K562 (cell line): ENCODE results near the gene DDX54. TPM values are rescaled to one million over a fixed set of nuclear protein-coding genes. Genes with fewer than 3 reads are reported as not detected.
A peak's percentile ranks its signal among the peaks of the same experiment; 100 is the strongest.

Source experiments
- ATF2 ChIP-seq: sonication (generic); formaldehyde crosslinking; IDR thresholded peaks from 2 replicates; pipeline ENCODE4 v1.8.1; 2022; ENCODE audit warnings: missing genetic modification reagents
- BRF1 ChIP-seq: IDR thresholded peaks from 3 replicates; pipeline ENCODE4 v1.6.1; 2011; ENCODE audit warnings: borderline replicate concordance, mild to moderate bottlenecking; ENCODE audit not compliant: insufficient read length; ENCODE audit errors: extremely low read depth
- FOXK1 ChIP-seq: sonication (generic); formaldehyde crosslinking; IDR thresholded peaks from 2 replicates; pipeline ENCODE4 v1.8.0; 2022; ENCODE audit warnings: missing genetic modification reagents, mild to moderate bottlenecking, borderline replicate concordance
- FOXK2 ChIP-seq, 2 experiments: fragments of 450-650 bp; IDR thresholded peaks in 1 of 2; conservative IDR thresholded peaks in 1 of 2; 2 replicates each; pipeline ENCODE4 v1.6.1; 2016; ENCODE audit warnings: low read depth in 2 of 2, mild to moderate bottlenecking in 1 of 2
- MED1 ChIP-seq: sonication (generic); formaldehyde crosslinking; IDR thresholded peaks from 2 replicates; pipeline ENCODE4 v1.8.1; 2023; ENCODE audit warnings: missing genetic modification reagents, borderline replicate concordance
- MITF ChIP-seq: IDR thresholded peaks from 2 replicates; pipeline ENCODE4 v1.6.1; 2014; ENCODE audit warnings: antibody characterized with exemption
- OTX1 ChIP-seq: fragments of 450-650 bp; formaldehyde crosslinking; IDR thresholded peaks from 2 replicates; pipeline ENCODE4 v1.4.0; 2022; ENCODE audit warnings: mild to moderate bottlenecking
- PCBP2 ChIP-seq: fragments of 200-400 bp; formaldehyde crosslinking; IDR thresholded peaks from 2 replicates; pipeline ENCODE4 v1.6.1; 2018; ENCODE audit warnings: low read length, low read depth, mild to moderate bottlenecking, moderate library complexity; ENCODE audit not compliant: poor library complexity, severe bottlenecking
- POLR2G ChIP-seq: fragments of 200-400 bp; formaldehyde crosslinking; IDR thresholded peaks from 2 replicates; pipeline ENCODE4 v1.6.1; 2017; ENCODE audit warnings: low read depth, mild to moderate bottlenecking, antibody characterized with exemption, low read length, moderate library complexity
- SMAD2 ChIP-seq: fragments of 150-350 bp; IDR thresholded peaks from 2 replicates; pipeline ENCODE4 v1.6.1; 2014; ENCODE audit warnings: low read depth, mild to moderate bottlenecking, low read length
- SMARCA4 ChIP-seq: fragments of 450-650 bp; IDR thresholded peaks from 2 replicates; pipeline ENCODE4 v1.6.1; 2016
- TCFL5 ChIP-seq: fragments of 250-450 bp; sonication (Bioruptor Pico); conservative IDR thresholded peaks from 2 replicates; pipeline ENCODE4 v1.6.1; 2021; ENCODE audit warnings: mild to moderate bottlenecking, moderate library complexity, matching md5 sums
- ZFP91 ChIP-seq: sonication (generic); formaldehyde crosslinking; IDR thresholded peaks from 2 replicates; pipeline ENCODE4 v1.8.0; 2022; ENCODE audit warnings: mild to moderate bottlenecking, missing genetic modification reagents
- ZMIZ1 ChIP-seq, 2 experiments: fragments of 150-350 bp in 1 of 2; IDR thresholded peaks; 2 replicates each; pipeline ENCODE4 v1.6.1; 2012 to 2016; ENCODE audit warnings: low read depth in 2 of 2, low read length in 2 of 2, mild to moderate bottlenecking in 1 of 2, moderate library complexity in 1 of 2
- ZNF253 ChIP-seq: fragments of 250-450 bp; sonication (Bioruptor Pico); conservative IDR thresholded peaks from 2 replicates; pipeline ENCODE4 v1.6.1; 2021; ENCODE audit warnings: mild to moderate bottlenecking
- ZNF445 ChIP-seq: fragments of 250-450 bp; sonication (Bioruptor Pico); IDR thresholded peaks from 2 replicates; pipeline ENCODE4 v1.4.0; 2020; ENCODE audit warnings: low read depth, mild to moderate bottlenecking, moderate library complexity
- polyA plus RNA-seq, 8 experiments: library from polyadenylated mRNA; depleted of rRNA in 4 of 8; stranded (reverse) in 5 of 8; unstranded in 3 of 8; fragments of >200 nt; fragmentation: Nextera tagmentation in 2 of 8; fragmentation: Illumina TruSeq in 1 of 8; extraction: Ambion mirVana in 2 of 8; extraction: Trizol in 1 of 8; gene quantifications; 2 replicates each; pipeline versions ENCODE4 v1.2.1 to v1.2.3, GENCODE V29; 2011 to 2014; ENCODE audit warnings: inconsistent platforms in 1 of 8, missing spikeins in 1 of 8
- total RNA-seq, 7 experiments: library from RNA; depleted of rRNA in 6 of 7; stranded (reverse); fragments of >200 nt in 6 of 7; fragmentation: Illumina TruSeq in 2 of 7; extraction: Trizol in 2 of 7; gene quantifications; 2 replicates each; pipeline versions ENCODE4 v1.2.1 to v1.2.3, GENCODE V29; 2011 to 2021; ENCODE audit warnings: low replicate concordance in 1 of 7

Gene DDX54
- total and polyA plus RNA-seq, 9 of the 15 experiments (the other 6 are each of a cell fraction or from before 2014, with no cell fraction given): 1.4 to 135 (median 51.4) TPM

GRCh38 chr12:113162102-113163029 lies 22.9 kb downstream of the DDX54 start (continued):
- no peak for TF ChIP-seq ZFP91 (CRISPR knock-in tag)
- TF ChIP-seq ZNF445 (CRISPR knock-in tag): no peak
- no peak for TF ChIP-seq ZNF253
- no peak for TF ChIP-seq MITF
- peak; percentile 32; the same call in 1 of the 2 replicates for TF ChIP-seq FOXK1 (CRISPR knock-in tag)
- TF ChIP-seq OTX1 (CRISPR knock-in tag): no peak
- no peak for TF ChIP-seq SMARCA4
- peak; percentile 37; the same call in 1 of the 2 replicates for TF ChIP-seq POLR2G
- TF ChIP-seq ATF2 (CRISPR knock-in tag): no peak
- TF ChIP-seq BRF1: no peak
- TF ChIP-seq ZMIZ1 (IDR thresholded peaks at IDR 0.05; ENCODE audit: low read depth in 2 of 2, low read length in 2 of 2): no peak
- TF ChIP-seq PCBP2: no peak
- no peak for TF ChIP-seq FOXK2 (conservative IDR thresholded peaks at IDR 0.05 in 1 of 2, IDR thresholded peaks at IDR 0.05 in 1 of 2; ENCODE audit: low read depth in 2 of 2)
- TF ChIP-seq TCFL5 (CRISPR knock-in tag): no peak
- TF ChIP-seq MED1: no peak
- no peak for TF ChIP-seq SMAD2
